ENCODE measurements around the gene NBPF20.
A peak's percentile ranks its signal among the peaks of the same experiment; 100 is the strongest.
"Not testable (repeated sequence)": the region's sequence is repeated elsewhere in the genome, so short reads cannot be mapped to it uniquely, and the experiment has no call there.

NBPF20 gene

GRCh38 chr1:145425436-145426029 lies at the start of gene NBPF20:
TSS of gene NBPF20 (minus strand) at chr1:145425603. CDS start at chr1:145405272, 20,331 bp downstream.
- H3K4me1 ChIP-seq (ENCODE audit: insufficient read depth, low read length) = no peaks in the 10 kb centered on the region
- H3K27ac ChIP-seq (ENCODE audit: low read depth, low read length) = no peak within 1 kb of the TSS
- H3K4me3 ChIP-seq (ENCODE audit: low read depth in 1 of 2, low read length in 2 of 2) = peak within 1 kb of the TSS; percentile 41 to 68
- no peaks in the 10 kb centered on the region for H3K36me3 ChIP-seq (ENCODE audit: insufficient read depth, low read length)
- no peak within 1 kb of the TSS for H3K9ac ChIP-seq (ENCODE audit: low read length)
- H3K9me3 ChIP-seq (ENCODE audit: low read length) = no peaks in the 10 kb centered on the region
- H3K27me3 ChIP-seq (ENCODE audit: control insufficient read depth in 1 of 2, insufficient read depth in 2 of 2, low read length in 2 of 2) = peaks cover 7 to 8% of the 10 kb centered on the region in 2 donors

GRCh38 chr1:145474837-145475368 lies 49.5 kb upstream of the NBPF20 start:
- H3K27me3 ChIP-seq (ENCODE audit: control insufficient read depth in 1 of 2, insufficient read depth in 2 of 2, low read length in 2 of 2); H3K4me1 ChIP-seq (ENCODE audit: insufficient read depth, low read length); H3K4me3 ChIP-seq (ENCODE audit: low read depth in 1 of 2, low read length in 2 of 2); H3K9me3 ChIP-seq (ENCODE audit: low read length); H3K36me3 ChIP-seq (ENCODE audit: insufficient read depth, low read length); H3K9ac ChIP-seq (ENCODE audit: low read length); H3K27ac ChIP-seq (ENCODE audit: low read depth, low read length): not testable (repeated sequence)

- not testable (repeated sequence) for H3K4me1 ChIP-seq (ENCODE audit: insufficient read depth, low read length); H3K27me3 ChIP-seq (ENCODE audit: control insufficient read depth in 1 of 2, insufficient read depth in 2 of 2, low read length in 2 of 2); H3K4me3 ChIP-seq (ENCODE audit: low read depth in 1 of 2, low read length in 2 of 2); H3K9ac ChIP-seq (ENCODE audit: low read length); H3K27ac ChIP-seq (ENCODE audit: low read depth, low read length); H3K9me3 ChIP-seq (ENCODE audit: low read length); H3K36me3 ChIP-seq (ENCODE audit: insufficient read depth, low read length)
Measured at GRCh38 chr1:145472731-145473130, 47.3 kb upstream of the NBPF20 start.

- H3K4me1 ChIP-seq (ENCODE audit: insufficient read depth, low read length); H3K27me3 ChIP-seq (ENCODE audit: control insufficient read depth in 1 of 2, insufficient read depth in 2 of 2, low read length in 2 of 2); H3K36me3 ChIP-seq (ENCODE audit: insufficient read depth, low read length); H3K9ac ChIP-seq (ENCODE audit: low read length); H3K27ac ChIP-seq (ENCODE audit: low read depth, low read length); H3K4me3 ChIP-seq (ENCODE audit: low read depth in 1 of 2, low read length in 2 of 2); H3K9me3 ChIP-seq (ENCODE audit: low read length): not testable (repeated sequence)
Measured at GRCh38 chr1:145471365-145471764, 46.0 kb upstream of the NBPF20 start.

- H3K27me3 ChIP-seq (ENCODE audit: control insufficient read depth in 1 of 2, insufficient read depth in 2 of 2, low read length in 2 of 2); H3K9me3 ChIP-seq (ENCODE audit: low read length); H3K27ac ChIP-seq (ENCODE audit: low read depth, low read length); H3K9ac ChIP-seq (ENCODE audit: low read length); H3K36me3 ChIP-seq (ENCODE audit: insufficient read depth, low read length); H3K4me1 ChIP-seq (ENCODE audit: insufficient read depth, low read length): not testable (repeated sequence)
- H3K4me3 ChIP-seq (ENCODE audit: low read depth in 1 of 2, low read length in 2 of 2) = peak overlapping the region in 1 of 2 donors; percentile 66
Measured at GRCh38 chr1:145465405-145466144, 40.2 kb upstream of the NBPF20 start.

GRCh38 chr1:145464708-145465336 lies 39.4 kb upstream of the NBPF20 start:
- H3K27ac ChIP-seq (ENCODE audit: low read depth, low read length); H3K27me3 ChIP-seq (ENCODE audit: control insufficient read depth in 1 of 2, insufficient read depth in 2 of 2, low read length in 2 of 2); H3K9me3 ChIP-seq (ENCODE audit: low read length); H3K9ac ChIP-seq (ENCODE audit: low read length); H3K4me1 ChIP-seq (ENCODE audit: insufficient read depth, low read length); H3K36me3 ChIP-seq (ENCODE audit: insufficient read depth, low read length): not testable (repeated sequence)
- H3K4me3 ChIP-seq (ENCODE audit: low read depth in 1 of 2, low read length in 2 of 2) = peak overlapping the region in 1 of 2 donors; percentile 66

- not testable (repeated sequence) for H3K27ac ChIP-seq (ENCODE audit: low read depth, low read length); H3K9ac ChIP-seq (ENCODE audit: low read length); H3K36me3 ChIP-seq (ENCODE audit: insufficient read depth, low read length); H3K27me3 ChIP-seq (ENCODE audit: control insufficient read depth in 1 of 2, insufficient read depth in 2 of 2, low read length in 2 of 2); H3K9me3 ChIP-seq (ENCODE audit: low read length); H3K4me1 ChIP-seq (ENCODE audit: insufficient read depth, low read length); H3K4me3 ChIP-seq (ENCODE audit: low read depth in 1 of 2, low read length in 2 of 2)
Measured at GRCh38 chr1:145464017-145464416, 38.6 kb upstream of the NBPF20 start.

- H3K27me3 ChIP-seq (ENCODE audit: control insufficient read depth in 1 of 2, insufficient read depth in 2 of 2, low read length in 2 of 2); H3K4me1 ChIP-seq (ENCODE audit: insufficient read depth, low read length); H3K4me3 ChIP-seq (ENCODE audit: low read depth in 1 of 2, low read length in 2 of 2); H3K36me3 ChIP-seq (ENCODE audit: insufficient read depth, low read length); H3K9me3 ChIP-seq (ENCODE audit: low read length); H3K27ac ChIP-seq (ENCODE audit: low read depth, low read length); H3K9ac ChIP-seq (ENCODE audit: low read length): not testable (repeated sequence)
Measured at GRCh38 chr1:145460684-145461083, 35.3 kb upstream of the NBPF20 start.

GRCh38 chr1:145460048-145460447 lies 34.6 kb upstream of the NBPF20 start:
- H3K27ac ChIP-seq (ENCODE audit: low read depth, low read length); H3K9me3 ChIP-seq (ENCODE audit: low read length); H3K9ac ChIP-seq (ENCODE audit: low read length); H3K36me3 ChIP-seq (ENCODE audit: insufficient read depth, low read length); H3K4me3 ChIP-seq (ENCODE audit: low read depth in 1 of 2, low read length in 2 of 2); H3K27me3 ChIP-seq (ENCODE audit: control insufficient read depth in 1 of 2, insufficient read depth in 2 of 2, low read length in 2 of 2); H3K4me1 ChIP-seq (ENCODE audit: insufficient read depth, low read length): not testable (repeated sequence)

- not testable (repeated sequence) for H3K27me3 ChIP-seq (ENCODE audit: control insufficient read depth in 1 of 2, insufficient read depth in 2 of 2, low read length in 2 of 2); H3K4me1 ChIP-seq (ENCODE audit: insufficient read depth, low read length); H3K36me3 ChIP-seq (ENCODE audit: insufficient read depth, low read length); H3K9ac ChIP-seq (ENCODE audit: low read length); H3K27ac ChIP-seq (ENCODE audit: low read depth, low read length); H3K9me3 ChIP-seq (ENCODE audit: low read length); H3K4me3 ChIP-seq (ENCODE audit: low read depth in 1 of 2, low read length in 2 of 2)
Measured at GRCh38 chr1:145459591-145459990, 34.2 kb upstream of the NBPF20 start.

GRCh38 chr1:145459063-145459462 lies 33.7 kb upstream of the NBPF20 start:
- not testable (repeated sequence) for H3K36me3 ChIP-seq (ENCODE audit: insufficient read depth, low read length); H3K27ac ChIP-seq (ENCODE audit: low read depth, low read length); H3K27me3 ChIP-seq (ENCODE audit: control insufficient read depth in 1 of 2, insufficient read depth in 2 of 2, low read length in 2 of 2); H3K9me3 ChIP-seq (ENCODE audit: low read length); H3K4me1 ChIP-seq (ENCODE audit: insufficient read depth, low read length); H3K4me3 ChIP-seq (ENCODE audit: low read depth in 1 of 2, low read length in 2 of 2); H3K9ac ChIP-seq (ENCODE audit: low read length)

- H3K27me3 ChIP-seq (ENCODE audit: control insufficient read depth in 1 of 2, insufficient read depth in 2 of 2, low read length in 2 of 2) = not testable (repeated sequence)
Measured at GRCh38 chr1:145454824-145455177, 29.4 kb upstream of the NBPF20 start.

More at GRCh38 chr1:145454824-145455177, 29.4 kb upstream of the NBPF20 start:
- not testable (repeated sequence) for H3K4me1 ChIP-seq (ENCODE audit: insufficient read depth, low read length); H3K9ac ChIP-seq (ENCODE audit: low read length); H3K9me3 ChIP-seq (ENCODE audit: low read length); H3K4me3 ChIP-seq (ENCODE audit: low read depth in 1 of 2, low read length in 2 of 2); H3K36me3 ChIP-seq (ENCODE audit: insufficient read depth, low read length); H3K27ac ChIP-seq (ENCODE audit: low read depth, low read length)

Measured in muscle layer of colon (tissue), 2 donors.